Measurements from ENCODE around the gene ZNF324. TPM values are rescaled to one million over a fixed set of nuclear protein-coding genes. Genes with fewer than 3 reads are reported as not detected.

ZNF324 gene
- total and polyA plus RNA-seq, 9 of the 15 experiments (the other 6 are each of a cell fraction or from before 2014, with no cell fraction given), result 0.92 to 16.4 (median 5.3) TPM

GRCh38 chr19:58466760-58467589, at the start of gene ZNF324 (continued):
- 0 out of 2 replicates have a peak, but pooled peaks have one; percentile 35 for TF ChIP-seq KAT7 (CRISPR knock-in tag; IDR thresholded peaks at IDR 0.05; ENCODE audit: borderline replicate concordance)
- TF ChIP-seq HMGN3 (IDR thresholded peaks at IDR 0.05; ENCODE audit: borderline replicate concordance, extremely low read depth, insufficient read length, low read depth, low read length), result peak; percentile 32
- no peak for TF ChIP-seq ZNF282 (CRISPR knock-in tag; IDR thresholded peaks at IDR 0.05)
- TF ChIP-seq NCOA6 (IDR thresholded peaks at IDR 0.05), result no peak; the same call in 1 of the 2 replicates
- TF ChIP-seq CGGBP1 (CRISPR knock-in tag; IDR thresholded peaks at IDR 0.05), result no peak
- no peak for TF ChIP-seq RBM14 (IDR thresholded peaks at IDR 0.05; ENCODE audit: borderline replicate concordance, insufficient read depth, low read depth, low read length)
- no peak for TF ChIP-seq ZNF184 (CRISPR knock-in tag; IDR thresholded peaks at IDR 0.05)
- TF ChIP-seq NR4A1 (CRISPR knock-in tag; IDR thresholded peaks at IDR 0.05), result no peak
- no peak for TF ChIP-seq NR4A1 (tag; IDR thresholded peaks at IDR 0.05)
- TF ChIP-seq FOXJ3 (CRISPR knock-in tag; IDR thresholded peaks at IDR 0.05), result no peak
- no peak for TF ChIP-seq ZNF217 (CRISPR knock-in tag; IDR thresholded peaks at IDR 0.05)
- TF ChIP-seq FOXP4 (CRISPR knock-in tag; IDR thresholded peaks at IDR 0.05; ENCODE audit: borderline replicate concordance), result no peak
- TF ChIP-seq PRPF4 (IDR thresholded peaks at IDR 0.05; ENCODE audit: insufficient read depth, low read depth, low read length, poor library complexity, severe bottlenecking), result no peak

All from K562 (cell line).